H7 (cell line): ENCODE data around the gene MPPE1. TPM values are rescaled to one million over a fixed set of nuclear protein-coding genes. Genes with fewer than 3 reads are reported as not detected.
"Not testable (repeated sequence)": the region's sequence is repeated elsewhere in the genome, so short reads cannot be mapped to it uniquely, and the experiment has no call there.

Source experiments
- DNase-seq: peaks from one replicate; pipeline ENCODE4 v3.0.0; 2012
- H3K27me3 ChIP-seq: 2 replicates; pipeline ENCODE4 v1.6.0; 2011; ENCODE audit warnings: mild to moderate bottlenecking, low read length; ENCODE audit not compliant: control insufficient read depth, insufficient read depth
- H3K36me3 ChIP-seq: replicated peaks from 2 replicates; pipeline ENCODE4 v1.5.1; 2011; ENCODE audit warnings: low read length; ENCODE audit not compliant: control insufficient read depth, insufficient read depth
- H3K4me3 ChIP-seq: 2 replicates; pipeline ENCODE4 v1.5.1; 2011; ENCODE audit warnings: low read depth, mild to moderate bottlenecking, control low read depth, low read length, moderate library complexity; ENCODE audit not compliant: insufficient read depth
- total RNA-seq: library from RNA; depleted of rRNA; stranded (reverse); fragments of >200 nt; shearing (Covaris generic); gene quantifications from 2 replicates; pipeline ENCODE4 v1.2.3, GENCODE V29; 2014

The MPPE1 gene
- total RNA-seq, 1 experiment from 2014 or later: 11.4 TPM

DNA sequence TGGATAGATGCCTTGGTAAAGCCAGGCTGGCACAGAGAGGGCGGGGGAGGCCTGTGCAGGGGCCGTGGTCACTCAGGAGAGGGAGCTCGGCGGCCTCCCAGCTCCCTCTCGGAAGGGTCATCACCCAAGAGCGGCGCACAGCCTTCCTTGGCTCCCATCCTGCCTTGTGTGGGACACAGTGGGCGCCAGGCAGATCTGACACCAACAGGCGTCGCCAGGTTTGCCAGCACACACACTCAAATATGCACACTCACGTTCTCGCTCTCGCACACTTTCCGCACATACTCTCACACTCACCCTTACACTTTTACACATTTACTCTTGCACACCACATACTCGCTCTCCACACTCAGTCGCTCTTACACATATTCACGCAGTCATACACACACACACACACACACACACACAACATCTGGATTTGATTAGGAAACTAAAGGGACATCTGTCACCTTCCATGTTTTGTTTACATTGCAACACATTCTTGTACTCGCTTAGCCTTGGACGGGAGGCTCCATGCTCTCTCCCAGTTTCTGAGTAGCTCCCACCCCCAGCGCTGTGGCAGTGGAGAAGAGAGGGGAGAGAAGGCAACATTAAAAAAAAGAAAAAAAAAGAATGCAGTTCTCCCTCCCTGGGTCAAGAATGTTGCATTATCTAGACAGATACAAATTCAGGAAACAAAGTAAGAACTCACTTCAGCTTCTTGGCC lies 46.4 kb downstream of the MPPE1 start:
- H3K27me3 ChIP-seq: no peaks in the 10 kb centered on the region
- no peak for DNase-seq
- H3K36me3 ChIP-seq: no peaks in the 10 kb centered on the region
- H3K4me3 ChIP-seq: no peak overlapping the region

- Histone ChIP-seq H3K36me3 (no peaks in the 10 kb centered on the region), H3K27me3 (no peaks in the 10 kb centered on the region), H3K4me3 (no peak overlapping the region)
- no peak for DNase-seq
Measured at GRCh38 chr18:11860594-11861450, 47.3 kb downstream of the MPPE1 start.

- Histone ChIP-seq H3K36me3 (no peaks in the 10 kb centered on the region), H3K27me3 (no peaks in the 10 kb centered on the region), H3K4me3 (no peak overlapping the region)
- DNase-seq: no peak
Measured at GRCh38 chr18:11859903-11860407, 48.2 kb downstream of the MPPE1 start.

GRCh38 chr18:11859282-11859830 lies 48.8 kb downstream of the MPPE1 start:
- Histone ChIP-seq H3K4me3 (no peak overlapping the region), H3K27me3 (no peaks in the 10 kb centered on the region), H3K36me3 (no peaks in the 10 kb centered on the region)
- no peak for DNase-seq

DNA sequence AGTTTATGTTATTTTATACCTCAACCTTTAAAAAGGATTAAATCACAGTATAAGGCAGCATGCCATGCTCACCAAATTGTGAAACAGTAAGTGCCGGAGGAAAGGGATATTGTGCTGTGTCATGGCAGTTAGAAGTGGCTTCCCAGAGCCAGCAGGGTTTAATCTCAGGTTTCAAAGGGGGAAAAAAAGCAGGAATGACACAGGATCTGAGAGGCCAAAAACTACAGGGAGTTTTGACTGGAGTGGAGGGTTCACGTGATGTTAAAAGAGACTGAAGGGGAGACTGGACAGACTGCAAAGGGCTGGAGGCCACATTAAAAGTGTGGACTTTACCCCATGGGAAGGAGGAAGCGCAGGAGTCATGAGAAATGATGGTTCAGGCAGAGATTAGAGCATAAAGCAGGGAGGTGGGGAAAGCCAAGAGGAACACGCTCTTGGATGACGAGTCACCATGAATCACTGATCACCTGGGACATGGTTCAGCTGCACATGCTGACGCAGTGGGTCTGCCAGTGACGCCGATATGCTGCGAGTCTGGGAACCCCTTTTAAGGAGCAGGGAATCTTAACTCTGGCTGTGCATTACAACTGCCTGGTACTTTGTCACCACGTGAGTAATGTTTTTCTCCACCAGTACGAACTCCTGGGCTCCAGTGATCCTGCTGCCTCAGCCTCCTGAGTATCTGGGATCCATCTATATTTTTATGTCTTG lies 50.8 kb downstream of the MPPE1 start:
- peak; percentile 75 for DNase-seq
- H3K4me3 ChIP-seq: no peak overlapping the region

DNA sequence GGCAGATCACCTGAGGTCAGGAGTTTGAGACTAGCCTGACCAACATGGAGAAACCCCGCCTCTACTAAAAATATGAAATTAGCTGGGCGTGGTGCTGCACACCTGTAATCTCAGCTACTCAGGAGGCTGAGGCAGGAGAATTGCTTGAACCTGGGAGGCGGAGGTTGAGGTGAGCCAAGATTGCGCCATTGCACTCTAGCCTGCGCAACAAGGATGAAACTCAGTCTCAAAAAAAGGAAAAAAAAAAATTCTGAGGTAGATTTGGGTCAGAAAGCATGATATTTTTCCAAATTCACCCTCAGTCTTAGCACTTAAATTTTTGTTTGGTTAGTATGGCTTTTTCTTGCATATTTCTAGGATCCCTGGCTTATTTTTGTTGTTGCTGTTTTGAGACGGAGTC lies 53.6 kb downstream of the MPPE1 start:
- not testable (repeated sequence) for H3K36me3 ChIP-seq, DNase-seq, H3K27me3 ChIP-seq, H3K4me3 ChIP-seq

More for the DNA sequence above, 50.8 kb downstream of the MPPE1 start:
- no peaks in the 10 kb centered on the region for H3K27me3 ChIP-seq
- no peaks in the 10 kb centered on the region for H3K36me3 ChIP-seq

DNA sequence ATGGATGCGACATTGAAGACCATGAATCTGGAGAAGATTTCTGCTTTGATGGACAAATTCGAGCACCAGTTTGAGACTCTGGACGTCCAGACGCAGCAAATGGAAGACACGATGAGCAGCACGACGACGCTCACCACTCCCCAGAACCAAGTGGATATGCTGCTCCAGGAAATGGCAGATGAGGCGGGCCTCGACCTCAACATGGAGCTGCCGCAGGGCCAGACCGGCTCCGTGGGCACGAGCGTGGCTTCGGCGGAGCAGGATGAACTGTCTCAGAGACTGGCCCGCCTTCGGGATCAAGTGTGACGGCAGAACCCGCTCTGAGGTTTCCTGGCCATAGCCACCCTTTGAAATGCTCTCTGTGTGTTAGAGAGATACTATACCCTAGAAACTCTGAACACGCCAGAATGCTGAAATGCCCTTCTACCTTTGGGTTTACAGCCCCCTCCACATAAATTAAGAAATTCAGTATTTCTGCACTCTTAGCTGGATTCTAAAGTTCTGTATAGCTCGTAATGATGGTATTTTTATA lies 56.2 kb downstream of the MPPE1 start:
- Histone ChIP-seq H3K4me3 (peak overlapping the region; percentile 91), H3K36me3 (no peaks in the 10 kb centered on the region), H3K27me3 (no peaks in the 10 kb centered on the region)
- no peak for DNase-seq

- Histone ChIP-seq H3K4me3 (peak within 1 kb of the TSS; percentile 91), H3K27me3 (no peaks in the 10 kb centered on the region), H3K36me3 (no peaks in the 10 kb centered on the region)
- peak; percentile 96 for DNase-seq
Measured at GRCh38 chr18:11851146-11851805, 56.8 kb downstream of the MPPE1 start, which contains the start of gene CHMP1B. Gene CHMP1B, plus strand, starts transcription at chr18:11851413. Its CDS starts 99 bp downstream, at chr18:11851512.

GRCh38 chr18:11850821-11851145 lies 57.3 kb downstream of the MPPE1 start:
- Histone ChIP-seq H3K36me3 (no peaks in the 10 kb centered on the region), H3K27me3 (no peaks in the 10 kb centered on the region), H3K4me3 (peak overlapping the region; percentile 91)
- DNase-seq: no peak

- Histone ChIP-seq H3K4me3 (no peak overlapping the region), H3K36me3 (no peaks in the 10 kb centered on the region), H3K27me3 (no peaks in the 10 kb centered on the region)
- no peak for DNase-seq
Measured at GRCh38 chr18:11849841-11850634, 58.1 kb downstream of the MPPE1 start.

DNA sequence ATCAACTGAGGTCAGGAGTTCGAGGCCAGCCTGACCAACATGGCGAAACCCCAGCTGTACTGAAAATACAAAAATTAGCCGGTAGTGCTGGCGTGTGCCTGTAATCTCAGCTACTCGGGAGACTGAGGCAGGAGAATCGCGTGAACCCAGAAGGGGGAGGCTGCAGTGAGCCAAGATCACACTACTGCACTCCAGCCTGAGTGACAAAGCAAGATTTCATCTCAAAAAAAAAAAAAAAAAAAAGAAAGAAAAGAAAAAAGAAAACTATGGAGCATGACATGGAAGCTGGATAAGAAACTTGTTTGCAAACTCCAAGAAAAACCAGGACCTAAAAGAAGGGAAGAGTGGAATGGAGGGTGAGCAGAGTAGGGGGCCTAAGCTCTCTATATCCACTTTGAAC lies 58.8 kb downstream of the MPPE1 start:
- H3K36me3 ChIP-seq: no peaks in the 10 kb centered on the region
- H3K27me3 ChIP-seq: no peaks in the 10 kb centered on the region
- H3K4me3 ChIP-seq: no peak overlapping the region
- no peak for DNase-seq

DNA sequence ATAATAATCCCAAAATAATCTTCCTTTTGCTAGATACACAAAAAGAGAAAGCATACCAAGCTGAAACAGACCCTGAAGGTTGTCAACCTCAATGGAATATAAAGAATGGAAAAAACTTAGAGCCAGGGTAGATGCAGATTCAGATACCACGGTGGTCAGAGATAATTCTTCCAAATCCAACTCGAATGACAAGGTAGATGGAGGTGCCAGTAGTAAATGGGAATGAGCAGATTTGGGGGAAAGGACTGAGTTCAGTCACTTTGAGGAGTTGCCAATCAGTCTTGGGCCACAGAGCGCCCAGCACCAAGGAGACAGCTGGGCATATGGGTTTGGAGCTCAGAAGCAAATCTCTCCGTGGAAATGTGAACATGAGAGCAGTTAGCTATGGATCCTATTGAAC lies 60.3 kb downstream of the MPPE1 start:
- Histone ChIP-seq H3K27me3 (no peaks in the 10 kb centered on the region), H3K4me3 (no peak overlapping the region), H3K36me3 (no peaks in the 10 kb centered on the region)
- DNase-seq: no peak

GRCh38 chr18:11845654-11846053 lies 62.5 kb downstream of the MPPE1 start:
- Histone ChIP-seq H3K36me3 (no peaks in the 10 kb centered on the region), H3K27me3 (no peaks in the 10 kb centered on the region), H3K4me3 (no peak overlapping the region)
- no peak for DNase-seq
